IMR-90 (cell line): Measurements from ENCODE around the gene MALAT1. TPM values are rescaled to one million over a fixed set of nuclear protein-coding genes. Genes with fewer than 3 reads are reported as not detected.

Experiments
- ATAC-seq: fragments of 200-7000 bp; cut with Tn5 transposase; 2 replicates; pipeline ENCODE4 v1.9.1; 2020; ENCODE audit warnings: low read depth, mild to moderate bottlenecking, moderate library complexity
- BruUV-seq: library from RNA; stranded (reverse); fragments of 400-500 nt; replicated peaks from 2 replicates; lab custom pipeline; 2021; lab: Mats Ljungman, UMichigan
- CTCF ChIA-PET: fragments of 300-600 bp; formaldehyde crosslinking; extraction: SDS; loops from one replicate; lab custom pipeline; 2021; ENCODE audit warnings: antibody characterized with exemption; lab: Yijun Ruan, JAX
- POLR2A ChIA-PET: fragments of 300-600 bp; sonication (Branson Sonifier 250); formaldehyde crosslinking; loops from one replicate; lab custom pipeline; 2022; ENCODE audit warnings: antibody characterized with exemption; ENCODE audit not compliant: unreplicated experiment; lab: Charles Lee
- DNase-seq: peaks from one replicate; pipeline ENCODE4 v3.0.0; 2013
- H2AFZ ChIP-seq: replicated peaks from 2 replicates; pipeline ENCODE3; 2013; ENCODE audit warnings: low read length, mild to moderate bottlenecking; ENCODE audit not compliant: poor library complexity
- H2AK5ac ChIP-seq: 2 replicates; pipeline ENCODE4 v1.6.1; 2013; ENCODE audit warnings: low read depth, low read length, inconsistent platforms
- H2AK9ac ChIP-seq: replicated peaks from 2 replicates; pipeline ENCODE3; 2013; ENCODE audit warnings: mild to moderate bottlenecking, low read depth, low read length, moderate library complexity; ENCODE audit not compliant: poor library complexity
- H2BK120ac ChIP-seq: 2 replicates; pipeline ENCODE4 v1.6.1; 2013; ENCODE audit warnings: low read depth, low read length, inconsistent platforms
- H2BK15ac ChIP-seq: 3 replicates; pipeline ENCODE4 v1.6.1; 2013; ENCODE audit warnings: low read depth, low read length, inconsistent platforms
- H2BK20ac ChIP-seq: 2 replicates; pipeline ENCODE4 v1.6.1; 2013; ENCODE audit warnings: low read depth, mild to moderate bottlenecking, inconsistent platforms, low read length, moderate library complexity
- H2BK5ac ChIP-seq: 2 replicates; pipeline ENCODE4 v1.6.1; 2013; ENCODE audit warnings: mild to moderate bottlenecking, low read depth, low read length, inconsistent platforms; ENCODE audit not compliant: poor library complexity, severe bottlenecking
- H3K14ac ChIP-seq: replicated peaks from 2 replicates; pipeline ENCODE4 v1.6.1; 2013; ENCODE audit warnings: low read depth, low read length, inconsistent platforms
- H3K18ac ChIP-seq: 2 replicates; pipeline ENCODE4 v1.6.1; 2013; ENCODE audit warnings: low read depth, low read length, control low read depth
- H3K23ac ChIP-seq: 2 replicates; pipeline ENCODE4 v1.6.1; 2013; ENCODE audit warnings: low read depth, low read length, inconsistent platforms
- H3K27ac ChIP-seq: 2 replicates; pipeline ENCODE4 v1.5.1; 2013; ENCODE audit warnings: mild to moderate bottlenecking, control low read depth, low read length; ENCODE audit not compliant: insufficient read depth
- H3K27me3 ChIP-seq: 2 replicates; pipeline ENCODE4 v1.6.1; 2013; ENCODE audit warnings: low read length; ENCODE audit not compliant: control insufficient read depth, insufficient read depth
- H3K36me3 ChIP-seq: 2 replicates; pipeline ENCODE4 v1.6.1; 2013; ENCODE audit warnings: low read length, mixed read lengths; ENCODE audit not compliant: control insufficient read depth, insufficient read depth
- H3K4ac ChIP-seq: 2 replicates; pipeline ENCODE4 v1.6.1; 2013; ENCODE audit warnings: low read depth, low read length, inconsistent platforms
- H3K4me1 ChIP-seq: 2 replicates; pipeline ENCODE4 v1.6.1; 2013; ENCODE audit warnings: low read length, mixed read lengths; ENCODE audit not compliant: control insufficient read depth, insufficient read depth
- H3K4me2 ChIP-seq: 2 replicates; pipeline ENCODE4 v1.6.1; 2013; ENCODE audit warnings: low read depth, mild to moderate bottlenecking, control low read depth, low read length, moderate library complexity
- H3K4me3 ChIP-seq: 2 replicates; pipeline ENCODE4 v1.5.1; 2013; ENCODE audit warnings: low read depth, mild to moderate bottlenecking, control low read depth, low read length, moderate library complexity; ENCODE audit not compliant: insufficient read depth
- H3K56ac ChIP-seq: 2 replicates; pipeline ENCODE4 v1.6.1; 2013; ENCODE audit warnings: low read length, inconsistent platforms; ENCODE audit not compliant: insufficient read depth; ENCODE audit errors: extremely low read depth
- H3K79me1 ChIP-seq, 2 experiments: 2 replicates each; pipeline ENCODE4 v1.6.1; 2013; ENCODE audit warnings: low read length in 2 of 2, inconsistent platforms in 1 of 2, low read depth in 1 of 2
- H3K9ac ChIP-seq: 2 replicates; pipeline ENCODE4 v1.6.1; 2013; ENCODE audit warnings: low read depth, low read length, control low read depth
- H3K9me1 ChIP-seq: 2 replicates; pipeline ENCODE4 v1.6.1; 2013; ENCODE audit warnings: low read length, inconsistent platforms; ENCODE audit not compliant: insufficient read depth
- H3K9me3 ChIP-seq: 2 replicates; pipeline ENCODE4 v1.6.1; 2013; ENCODE audit warnings: low read length; ENCODE audit not compliant: control insufficient read depth, insufficient read depth
- H4K20me1 ChIP-seq: 2 replicates; pipeline ENCODE4 v1.6.1; 2013; ENCODE audit warnings: low read length, inconsistent platforms; ENCODE audit not compliant: insufficient read depth
- H4K5ac ChIP-seq: 2 replicates; pipeline ENCODE4 v1.6.1; 2013; ENCODE audit warnings: mild to moderate bottlenecking, low read depth, low read length, control low read depth
- H4K8ac ChIP-seq, 2 experiments: 2 replicates each; pipeline ENCODE4 v1.6.1; 2013; ENCODE audit warnings: low read depth in 2 of 2, low read length in 2 of 2, control low read depth in 1 of 2, inconsistent platforms in 1 of 2
- H4K91ac ChIP-seq: 2 replicates; pipeline ENCODE4 v1.6.1; 2013; ENCODE audit warnings: low read depth, low read length, inconsistent platforms; ENCODE audit not compliant: insufficient read depth
- BHLHE40 ChIP-seq: fragments of 150-350 bp; IDR thresholded peaks from 2 replicates; pipeline ENCODE4 v1.6.1; 2016; ENCODE audit warnings: mild to moderate bottlenecking, low read depth, low read length
- CTCF ChIP-seq: conservative IDR thresholded peaks from 2 replicates; pipeline ENCODE4 v1.5.1; 2012; ENCODE audit warnings: mild to moderate bottlenecking, low read depth, low read length, improper control_type of control experiment
- FOS ChIP-seq: fragments of 150-350 bp; IDR thresholded peaks from 2 replicates; pipeline ENCODE4 v1.6.1; 2016; ENCODE audit warnings: low read depth, low read length
- MAFK ChIP-seq: IDR thresholded peaks from 2 replicates; pipeline ENCODE4 v1.6.1; 2012; ENCODE audit warnings: low read depth, low read length, improper control_type of control experiment
- MXI1 ChIP-seq: IDR thresholded peaks from 2 replicates; pipeline ENCODE4 v1.6.1; 2012; ENCODE audit warnings: low read depth, mild to moderate bottlenecking, low read length, moderate library complexity, borderline replicate concordance
- NFE2L2 ChIP-seq: fragments of 150-350 bp; IDR thresholded peaks from 2 replicates; pipeline ENCODE4 v1.6.1; 2016; ENCODE audit warnings: low read depth, mild to moderate bottlenecking, low read length
- POLR2A ChIP-seq: IDR thresholded peaks from 2 replicates; pipeline ENCODE4 v1.6.1; 2012; ENCODE audit warnings: mild to moderate bottlenecking, low read depth, low read length
- RAD21 ChIP-seq: IDR thresholded peaks from 2 replicates; pipeline ENCODE4 v1.6.1; 2012; ENCODE audit warnings: low read length, improper control_type of control experiment
- RCOR1 ChIP-seq: IDR thresholded peaks from 2 replicates; pipeline ENCODE4 v1.6.1; 2012; ENCODE audit warnings: mild to moderate bottlenecking, low read length, improper control_type of control experiment; ENCODE audit not compliant: insufficient replicate concordance
- RFX5 ChIP-seq: IDR thresholded peaks from 2 replicates; pipeline ENCODE4 v1.8.0; 2012; ENCODE audit warnings: low read depth, mild to moderate bottlenecking, low read length, moderate library complexity
- SMC3 ChIP-seq: fragments of 150-350 bp; IDR thresholded peaks from 2 replicates; pipeline ENCODE4 v1.6.1; 2016; ENCODE audit warnings: low read depth, mild to moderate bottlenecking, antibody characterized with exemption, low read length, moderate library complexity
- WGBS, 2 experiments: methylation state at CpG; one replicate each; pipeline versions ENCODE4 v1.1.5 to v1.1.7; 2013; ENCODE audit warnings: missing lambda C conversion rate in 2 of 2; ENCODE audit not compliant: insufficient read length in 1 of 2; ENCODE audit errors: extremely low coverage in 2 of 2; 5-methylcytosine and 5-hydroxymethylcytosine counted together
- dilution Hi-C: fragments of 300-500 bp; cut with HindIII; formaldehyde crosslinking; loops from one replicate; pipeline ENCODE4 v1.14.3; 2018; ENCODE audit warnings: low sequenced_read_pairs; ENCODE audit not compliant: unreplicated experiment
- in situ Hi-C: fragments of 300-500 bp; cut with MboI; formaldehyde crosslinking; loops from 3 replicates; pipeline ENCODE4 v1.14.3; 2019; ENCODE audit warnings: low sequenced_read_pairs, inconsistent platforms, mixed read lengths
- intact Hi-C: fragments of 100-400 bp; cut with micrococcal nuclease; formaldehyde crosslinking; loops from 2 replicates; pipeline ENCODE4 v1.10.0; 2022
- polyA plus RNA-seq, 3 experiments: library from polyadenylated mRNA; depleted of rRNA; stranded (reverse); fragments of >200 nt; gene quantifications; 2 replicates each; pipeline ENCODE4 v1.2.3, GENCODE V29; 2012; ENCODE audit warnings: low replicate concordance in 1 of 3
- total RNA-seq: library from RNA; depleted of rRNA; stranded (reverse); fragments of >200 nt; gene quantifications from 2 replicates; pipeline ENCODE4 v1.2.3, GENCODE V29; 2012
- TF ChIP-seq, protein P1 (sequence below): fragments of 150-350 bp; IDR thresholded peaks from 2 replicates; pipeline ENCODE4 v1.6.1; 2016; ENCODE audit warnings: low read depth, mild to moderate bottlenecking, low read length, moderate library complexity, borderline replicate concordance
- TF ChIP-seq, protein P2 (sequence below): fragments of 150-350 bp; IDR thresholded peaks from 2 replicates; pipeline ENCODE4 v1.6.1; 2017; ENCODE audit warnings: mild to moderate bottlenecking, antibody characterized with exemption, low read length, low read depth

Gene MALAT1
- total and polyA plus RNA-seq, 2 of the 4 experiments (the other 2 are of a cell fraction) = 636 to 3,569 TPM

- no peak overlapping the region for H2AFZ ChIP-seq
- H3K36me3 ChIP-seq = no peaks in the 10 kb centered on the region
- TF ChIP-seq BHLHE40 = no peak
- TF ChIP-seq CTCF = no peak
- TF ChIP-seq POLR2A = no peak
- no peak for TF ChIP-seq NFE2L2
- no peak for TF ChIP-seq MXI1
- TF ChIP-seq RFX5 = no peak
- no peak for TF ChIP-seq FOS
- TF ChIP-seq, protein P1, sequence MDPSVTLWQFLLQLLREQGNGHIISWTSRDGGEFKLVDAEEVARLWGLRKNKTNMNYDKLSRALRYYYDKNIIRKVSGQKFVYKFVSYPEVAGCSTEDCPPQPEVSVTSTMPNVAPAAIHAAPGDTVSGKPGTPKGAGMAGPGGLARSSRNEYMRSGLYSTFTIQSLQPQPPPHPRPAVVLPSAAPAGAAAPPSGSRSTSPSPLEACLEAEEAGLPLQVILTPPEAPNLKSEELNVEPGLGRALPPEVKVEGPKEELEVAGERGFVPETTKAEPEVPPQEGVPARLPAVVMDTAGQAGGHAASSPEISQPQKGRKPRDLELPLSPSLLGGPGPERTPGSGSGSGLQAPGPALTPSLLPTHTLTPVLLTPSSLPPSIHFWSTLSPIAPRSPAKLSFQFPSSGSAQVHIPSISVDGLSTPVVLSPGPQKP = no peak
- TF ChIP-seq RAD21 = no peak
- TF ChIP-seq RCOR1 = no peak
- TF ChIP-seq, protein P2, sequence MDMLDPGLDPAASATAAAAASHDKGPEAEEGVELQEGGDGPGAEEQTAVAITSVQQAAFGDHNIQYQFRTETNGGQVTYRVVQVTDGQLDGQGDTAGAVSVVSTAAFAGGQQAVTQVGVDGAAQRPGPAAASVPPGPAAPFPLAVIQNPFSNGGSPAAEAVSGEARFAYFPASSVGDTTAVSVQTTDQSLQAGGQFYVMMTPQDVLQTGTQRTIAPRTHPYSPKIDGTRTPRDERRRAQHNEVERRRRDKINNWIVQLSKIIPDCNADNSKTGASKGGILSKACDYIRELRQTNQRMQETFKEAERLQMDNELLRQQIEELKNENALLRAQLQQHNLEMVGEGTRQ = no peak
- no peak for TF ChIP-seq MAFK
- no peak for TF ChIP-seq SMC3
- no peak overlapping the region for H2AK9ac ChIP-seq
- in situ Hi-C loops = loop anchor here (5.0 kb wide), 1 partner anchor 32 kb away; no protein-coding TSS in a partner anchor
- POLR2A ChIA-PET = no interaction called here
- H4K5ac ChIP-seq = no peak overlapping the region
- no peak overlapping the region for H2BK5ac ChIP-seq
- no peak overlapping the region for H3K4me3 ChIP-seq
- H3K4ac ChIP-seq = no peak overlapping the region
- no peak overlapping the region for H3K4me2 ChIP-seq
- ATAC-seq (no peak), DNase-seq (no peak)
- no peak overlapping the region for H2BK120ac ChIP-seq
- no peak overlapping the region for H3K56ac ChIP-seq
- H3K9me3 ChIP-seq = no peaks in the 10 kb centered on the region
- no peak overlapping the region for H3K9ac ChIP-seq
- no peak overlapping the region for H3K18ac ChIP-seq
- H4K8ac ChIP-seq = no peak overlapping the region
- H3K9me1 ChIP-seq = peaks cover 14% of the 10 kb centered on the region
- peaks cover 28% of the 10 kb centered on the region for H3K4me1 ChIP-seq
- no peaks in the 10 kb centered on the region for H3K27me3 ChIP-seq
- no peak overlapping the region for H4K91ac ChIP-seq
- H4K20me1 ChIP-seq = no peaks in the 10 kb centered on the region
- H2AK5ac ChIP-seq = no peak overlapping the region
- intact Hi-C loops = loop anchor here (5.0 kb wide), 1 partner anchor 32 kb away; no protein-coding TSS in a partner anchor
- no peak overlapping the region for H2BK15ac ChIP-seq
- no TSS peak for BruUV-seq
- H3K23ac ChIP-seq = no peak overlapping the region
- H3K27ac ChIP-seq = no peak overlapping the region
- H2BK20ac ChIP-seq = no peak overlapping the region
- no peak overlapping the region for H3K14ac ChIP-seq
- dilution Hi-C loops = no loop called here
- peaks cover 7 to 72% of the 10 kb centered on the region in 2 experiments; a peak in 3 of 4 replicates for H3K79me1 ChIP-seq
- CTCF ChIA-PET = no interaction called here
- no CpG with 5 or more reads among the region's 3 CpGs for WGBS, 2 experiments
These were observed 24.0 kb upstream of the MALAT1 start for GRCh38 chr11:65474864-65475263.
